DOHH2 (cell line): Measurements from ENCODE around the gene GUCY1A2.

ENCODE experiments used
- H3F3A ChIP-seq: fragments of 200-600 bp; sonication (generic), shearing (Covaris generic); 2 replicates; pipeline ENCODE4 v1.6.0; 2016; ENCODE audit warnings: antibody characterized with exemption, mild to moderate bottlenecking; ENCODE audit not compliant: control insufficient read depth, insufficient read depth
- H3K27ac ChIP-seq: fragments of 200-600 bp; sonication (generic); 2 replicates; pipeline ENCODE4 v1.5.1; 2014; ENCODE audit warnings: low read depth, mild to moderate bottlenecking, low read length, moderate library complexity
- H3K27me3 ChIP-seq: fragments of 200-600 bp; sonication (generic); 2 replicates; pipeline ENCODE4 v1.6.1; 2014; ENCODE audit warnings: mild to moderate bottlenecking, low read length, mixed read lengths; ENCODE audit not compliant: control insufficient read depth
- H3K36me3 ChIP-seq: fragments of 200-600 bp; sonication (generic); 2 replicates; pipeline ENCODE4 v1.6.1; 2014; ENCODE audit warnings: mild to moderate bottlenecking, low read length, moderate library complexity, mixed read lengths; ENCODE audit not compliant: control insufficient read depth
- H3K4me1 ChIP-seq: fragments of 200-600 bp; sonication (generic); 2 replicates; pipeline ENCODE4 v1.6.1; 2014; ENCODE audit warnings: mild to moderate bottlenecking, low read length, mixed read lengths; ENCODE audit not compliant: control insufficient read depth
- H3K4me2 ChIP-seq: fragments of 200-600 bp; sonication (generic); 2 replicates; pipeline ENCODE4 v1.6.0; 2014; ENCODE audit warnings: mild to moderate bottlenecking, low read length, moderate library complexity
- H3K4me3 ChIP-seq: fragments of 200-600 bp; sonication (generic); 2 replicates; pipeline ENCODE4 v1.5.1; 2014; ENCODE audit warnings: mild to moderate bottlenecking, low read length, mixed read lengths
- H3K79me2 ChIP-seq: fragments of 200-600 bp; sonication (generic); 2 replicates; pipeline ENCODE4 v1.6.1; 2014; ENCODE audit warnings: mild to moderate bottlenecking, low read length, mixed read lengths; ENCODE audit not compliant: control insufficient read depth
- H3K9me2 ChIP-seq: fragments of 200-600 bp; sonication (generic); replicated peaks from 2 replicates; pipeline ENCODE4 v1.6.1; 2014; ENCODE audit warnings: mild to moderate bottlenecking, low read length, mixed read lengths; ENCODE audit not compliant: control insufficient read depth
- H3K9me3 ChIP-seq: fragments of 200-600 bp; sonication (generic); 2 replicates; pipeline ENCODE4 v1.6.1; 2014; ENCODE audit warnings: antibody characterized with exemption, low read length, mixed read lengths; ENCODE audit not compliant: control insufficient read depth, insufficient read depth
- H4K20me1 ChIP-seq: fragments of 200-600 bp; sonication (generic); 2 replicates; pipeline ENCODE4 v1.6.0; 2014; ENCODE audit warnings: low read depth, mild to moderate bottlenecking, antibody characterized with exemption, low read length, moderate library complexity; ENCODE audit not compliant: control insufficient read depth, insufficient read depth
- EZH2phosphoT487 ChIP-seq: fragments of 200-600 bp; sonication (generic); IDR thresholded peaks from 2 replicates; pipeline ENCODE4 v1.6.1; 2017; ENCODE audit warnings: borderline replicate concordance, mild to moderate bottlenecking, antibody characterized with exemption, low read length, moderate library complexity, mixed read lengths
- TF ChIP-seq, protein P1 (sequence below): fragments of 200-600 bp; sonication (generic); IDR thresholded peaks from one replicate; pipeline ENCODE4 v1.5.1; 2014; ENCODE audit warnings: antibody characterized with exemption, mild to moderate bottlenecking, low read depth, low read length; ENCODE audit not compliant: poor library complexity, severe bottlenecking

GUCY1A2 gene

DNA sequence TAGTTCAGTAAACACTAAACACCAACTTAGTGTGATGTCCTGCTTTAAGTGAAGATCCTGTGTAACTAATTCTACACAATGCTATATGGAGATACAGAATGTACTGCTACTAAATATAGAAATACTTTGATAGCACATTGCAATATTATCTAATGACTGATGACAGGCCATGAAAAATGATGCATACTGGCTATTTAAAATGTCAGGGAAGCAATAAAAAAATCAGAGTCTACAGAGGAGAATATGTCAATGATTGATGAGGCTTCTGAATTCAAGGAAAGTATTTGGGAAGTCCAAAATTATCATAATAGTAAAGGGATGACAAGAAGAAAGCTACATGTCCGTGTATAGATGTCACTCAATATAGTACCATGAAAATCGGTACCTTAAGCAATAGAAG is 55.3 kb downstream of the GUCY1A2 start:
- H3K79me2 ChIP-seq, result no peaks in the 10 kb centered on the region

DNA sequence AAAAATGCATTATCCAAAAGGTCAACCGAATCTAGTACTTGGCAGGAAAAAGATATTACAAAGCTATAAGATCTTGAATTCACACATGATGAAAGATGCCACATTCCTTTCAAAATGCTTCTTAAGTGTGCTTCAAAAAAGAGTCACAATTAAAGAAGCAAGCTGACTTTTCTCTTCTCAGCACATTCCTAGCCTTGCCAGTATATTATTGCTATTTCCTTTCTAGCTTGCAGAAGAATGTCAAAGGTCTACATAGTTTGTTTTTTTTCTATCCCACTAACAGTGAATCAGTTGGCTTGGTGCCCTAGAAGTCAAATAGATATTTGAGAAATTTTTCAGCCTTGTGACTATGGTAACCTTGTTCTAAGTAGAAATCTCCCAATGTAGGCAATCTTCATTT is 56.8 kb downstream of the GUCY1A2 start:
- no peaks in the 10 kb centered on the region for H3K27me3 ChIP-seq
- H4K20me1 ChIP-seq, result no peaks in the 10 kb centered on the region
- H3K36me3 ChIP-seq, result no peaks in the 10 kb centered on the region
- H3K9me3 ChIP-seq, result no peaks in the 10 kb centered on the region
- no peak overlapping the region for H3K27ac ChIP-seq
- H3K79me2 ChIP-seq, result no peaks in the 10 kb centered on the region
- H3K4me2 ChIP-seq, result no peak overlapping the region
- H3K4me3 ChIP-seq, result no peak overlapping the region
- no peaks in the 10 kb centered on the region for H3K4me1 ChIP-seq
- H3K9me2 ChIP-seq, result no peaks in the 10 kb centered on the region
- H3F3A ChIP-seq, result no peaks in the 10 kb centered on the region
- TF ChIP-seq EZH2phosphoT487, result no peak
- TF ChIP-seq, protein P1, sequence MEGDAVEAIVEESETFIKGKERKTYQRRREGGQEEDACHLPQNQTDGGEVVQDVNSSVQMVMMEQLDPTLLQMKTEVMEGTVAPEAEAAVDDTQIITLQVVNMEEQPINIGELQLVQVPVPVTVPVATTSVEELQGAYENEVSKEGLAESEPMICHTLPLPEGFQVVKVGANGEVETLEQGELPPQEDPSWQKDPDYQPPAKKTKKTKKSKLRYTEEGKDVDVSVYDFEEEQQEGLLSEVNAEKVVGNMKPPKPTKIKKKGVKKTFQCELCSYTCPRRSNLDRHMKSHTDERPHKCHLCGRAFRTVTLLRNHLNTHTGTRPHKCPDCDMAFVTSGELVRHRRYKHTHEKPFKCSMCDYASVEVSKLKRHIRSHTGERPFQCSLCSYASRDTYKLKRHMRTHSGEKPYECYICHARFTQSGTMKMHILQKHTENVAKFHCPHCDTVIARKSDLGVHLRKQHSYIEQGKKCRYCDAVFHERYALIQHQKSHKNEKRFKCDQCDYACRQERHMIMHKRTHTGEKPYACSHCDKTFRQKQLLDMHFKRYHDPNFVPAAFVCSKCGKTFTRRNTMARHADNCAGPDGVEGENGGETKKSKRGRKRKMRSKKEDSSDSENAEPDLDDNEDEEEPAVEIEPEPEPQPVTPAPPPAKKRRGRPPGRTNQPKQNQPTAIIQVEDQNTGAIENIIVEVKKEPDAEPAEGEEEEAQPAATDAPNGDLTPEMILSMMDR, result no peak

More for the DNA sequence above, 55.3 kb downstream of the GUCY1A2 start:
- TF ChIP-seq EZH2phosphoT487, result no peak
- H3K36me3 ChIP-seq, result no peaks in the 10 kb centered on the region
- no peaks in the 10 kb centered on the region for H3K4me1 ChIP-seq
- H3K9me3 ChIP-seq, result no peaks in the 10 kb centered on the region
- no peaks in the 10 kb centered on the region for H3K9me2 ChIP-seq
- no peak overlapping the region for H3K27ac ChIP-seq
- no peaks in the 10 kb centered on the region for H3F3A ChIP-seq
- no peak overlapping the region for H3K4me2 ChIP-seq
- no peaks in the 10 kb centered on the region for H3K27me3 ChIP-seq
- H3K4me3 ChIP-seq, result no peak overlapping the region
- no peaks in the 10 kb centered on the region for H4K20me1 ChIP-seq

DNA sequence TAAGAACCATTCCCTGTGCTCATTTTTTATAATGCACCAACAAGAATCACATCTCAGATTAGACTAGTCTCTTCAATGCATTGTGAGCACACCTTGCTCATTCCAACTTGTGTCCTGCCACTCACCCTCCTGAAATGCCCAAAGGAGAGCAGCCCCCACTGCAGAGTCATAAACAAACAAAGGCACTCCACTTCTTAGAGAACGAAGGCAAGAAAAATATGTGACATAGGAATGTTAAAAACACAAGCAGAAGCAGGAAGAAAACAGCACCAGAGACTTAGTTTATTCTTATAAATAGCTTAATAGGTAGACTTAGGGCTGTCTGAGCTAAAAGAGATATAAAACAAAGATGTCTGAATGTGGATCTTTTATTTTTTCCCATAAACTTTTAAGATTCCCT is 57.2 kb downstream of the GUCY1A2 start:
- TF ChIP-seq, protein P1, result no peak
- TF ChIP-seq EZH2phosphoT487, result no peak
- H3F3A ChIP-seq, result no peaks in the 10 kb centered on the region
- H3K27me3 ChIP-seq, result no peaks in the 10 kb centered on the region
- no peak overlapping the region for H3K4me2 ChIP-seq
- H3K9me2 ChIP-seq, result no peaks in the 10 kb centered on the region
- H3K79me2 ChIP-seq, result no peaks in the 10 kb centered on the region
- H4K20me1 ChIP-seq, result no peaks in the 10 kb centered on the region
- no peaks in the 10 kb centered on the region for H3K4me1 ChIP-seq
- H3K27ac ChIP-seq, result no peak overlapping the region
- no peaks in the 10 kb centered on the region for H3K9me3 ChIP-seq
- no peak overlapping the region for H3K4me3 ChIP-seq
- no peaks in the 10 kb centered on the region for H3K36me3 ChIP-seq

DNA sequence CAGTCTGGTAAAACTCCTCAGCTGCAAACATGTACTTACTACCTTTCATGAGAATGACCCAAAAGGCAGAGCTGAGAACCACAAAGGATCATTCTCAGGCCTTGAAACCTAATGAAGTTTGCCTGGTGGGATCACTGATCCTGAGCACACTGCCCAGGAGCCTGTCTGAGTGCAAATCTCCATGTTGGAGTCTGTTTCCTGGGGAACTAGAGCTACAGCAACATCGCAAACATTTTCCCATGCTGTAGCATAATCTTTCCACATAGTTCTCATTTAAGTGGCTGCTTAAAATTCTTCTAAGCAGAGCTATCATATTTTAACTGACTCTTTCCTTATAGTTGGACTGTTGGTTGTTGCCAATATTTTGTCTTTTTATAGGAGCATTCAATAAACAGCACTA is 58.5 kb downstream of the GUCY1A2 start:
- no peak overlapping the region for H3K27ac ChIP-seq
- no peaks in the 10 kb centered on the region for H3K36me3 ChIP-seq
- H3F3A ChIP-seq, result no peaks in the 10 kb centered on the region
- no peak overlapping the region for H3K4me2 ChIP-seq
- no peaks in the 10 kb centered on the region for H4K20me1 ChIP-seq
- no peaks in the 10 kb centered on the region for H3K27me3 ChIP-seq
- no peaks in the 10 kb centered on the region for H3K79me2 ChIP-seq
- H3K9me3 ChIP-seq, result no peaks in the 10 kb centered on the region
- no peak overlapping the region for H3K4me3 ChIP-seq
- TF ChIP-seq, protein P1, result no peak
- TF ChIP-seq EZH2phosphoT487, result no peak
- H3K9me2 ChIP-seq, result no peaks in the 10 kb centered on the region
- H3K4me1 ChIP-seq, result no peaks in the 10 kb centered on the region
